ENCODE data around the gene GPR33.
"Not testable (repeated sequence)": the region's sequence is repeated elsewhere in the genome, so short reads cannot be mapped to it uniquely, and the experiment has no call there.

Gene GPR33

GRCh38 chr14:31457665-31458659, 29.9 kb downstream of the GPR33 start:
- DNase-seq = no peak

- peak; percentile 74 for DNase-seq
These were observed 30.8 kb downstream of the GPR33 start, which contains the start of gene DTD2 for GRCh38 chr14:31456841-31457664. Gene DTD2, minus strand, starts transcription at chr14:31457506. Its CDS starts 113 bp downstream, at chr14:31457393.

- no peak for DNase-seq
These were observed 37.7 kb downstream of the GPR33 start for GRCh38 chr14:31449971-31450610.

GRCh38 chr14:31449136-31449535, 38.7 kb downstream of the GPR33 start:
- no peak for DNase-seq

DNA sequence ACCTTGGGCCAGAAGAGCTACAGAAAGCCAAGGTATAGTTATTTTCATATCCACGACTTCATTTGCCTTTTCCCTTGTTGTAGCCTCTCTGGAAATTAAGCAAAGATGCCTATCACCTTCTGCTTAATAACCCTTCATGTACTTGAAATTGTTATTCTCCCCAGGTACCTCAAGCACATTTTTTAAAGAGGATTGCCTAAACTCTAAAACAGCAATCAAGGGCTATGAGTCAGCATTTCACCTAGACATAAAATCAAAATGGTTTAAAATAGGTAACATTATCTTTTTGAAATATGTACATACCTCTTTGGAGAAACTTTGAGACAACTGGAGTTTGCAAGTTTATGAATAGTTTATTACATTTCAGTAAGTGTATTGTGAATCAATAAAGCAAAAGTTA, 42.1 kb downstream of the GPR33 start:
- DNase-seq = no peak

DNA sequence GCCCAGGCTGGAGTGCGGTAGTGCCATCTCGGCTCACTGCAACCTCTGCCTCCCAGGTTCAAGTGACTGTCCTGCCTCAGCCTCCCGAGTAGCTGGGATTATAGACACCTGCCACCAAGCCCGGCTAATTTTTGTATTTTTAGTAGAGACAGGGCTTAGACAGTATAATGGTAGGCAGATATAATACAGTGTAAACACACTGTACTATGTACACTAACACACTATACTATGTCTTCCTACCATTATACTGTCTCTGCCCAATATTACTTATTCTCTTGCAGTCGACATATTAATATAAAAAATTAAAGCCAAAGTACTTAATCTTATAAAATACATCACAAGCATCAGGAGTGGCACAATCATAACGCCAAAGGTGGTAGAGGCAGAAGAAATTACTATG, 45.6 kb downstream of the GPR33 start:
- DNase-seq = no peak

- DNase-seq = no peak
These were observed 46.3 kb downstream of the GPR33 start for GRCh38 chr14:31441273-31442111.

GRCh38 chr14:31440280-31440679, 47.6 kb downstream of the GPR33 start:
- no peak for DNase-seq

DNA sequence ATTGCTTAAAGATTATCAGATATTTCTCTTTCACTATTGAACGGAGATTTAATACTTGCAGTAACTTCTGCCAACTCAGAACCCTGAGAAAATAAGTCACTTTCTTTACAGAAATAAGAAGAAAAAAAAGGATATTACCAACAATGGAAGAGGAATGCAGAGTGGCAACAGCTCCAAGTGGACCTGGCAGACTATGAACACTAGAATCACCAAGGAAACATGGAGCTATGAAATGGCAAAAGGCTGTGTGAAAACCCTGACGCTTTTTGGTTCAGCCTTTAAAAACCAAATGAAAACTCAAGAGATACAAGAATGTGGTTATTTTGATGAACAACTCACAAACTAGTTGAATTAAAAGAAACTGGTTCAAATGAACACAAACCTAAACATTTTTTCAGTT, 48.3 kb downstream of the GPR33 start:
- DNase-seq = no peak

GRCh38 chr14:31437045-31437691, 50.7 kb downstream of the GPR33 start:
- not testable (repeated sequence) for DNase-seq

- peak; percentile 26 for DNase-seq
These were observed 52.6 kb downstream of the GPR33 start for GRCh38 chr14:31435276-31435675.
